ENCODE data around the gene C4orf46. TPM values are rescaled to one million over a fixed set of nuclear protein-coding genes. Genes with fewer than 3 reads are reported as not detected.

Gene C4orf46
- total RNA-seq, 2 experiments from 2014 or later = 18.1 TPM

- Mint-ChIP-seq H3K27me3 (no peaks in the 10 kb centered on the region), H3K27ac (no peak overlapping the region), H3K4me1 (peaks cover 7% of the 10 kb centered on the region), H3K36me3 (ENCODE audit: low read depth) (no peaks in the 10 kb centered on the region), H3K4me3 (no peak overlapping the region), H3K9me3 (ENCODE audit: low read depth) (no peaks in the 10 kb centered on the region)
- ChIA-PET POLR2A (no interaction called here), CTCF (interaction anchor here (1.0 kb wide), 1 partner anchor 173 kb away, joined by 4 read pairs; no protein-coding TSS in a partner anchor)
- ATAC-seq (no peak), DNase-seq (no peak)
- intact Hi-C loops (cut with DNase I, micrococcal nuclease) = no loop called here
Measured at GRCh38 chr4:158652920-158653319, 18.8 kb downstream of the C4orf46 start.

GRCh38 chr4:158649111-158649680 is 22.5 kb downstream of the C4orf46 start:
- ATAC-seq = no peak
- H3K9me3 Mint-ChIP-seq (ENCODE audit: low read depth) = no peaks in the 10 kb centered on the region
- no peak for DNase-seq
- peaks cover 7% of the 10 kb centered on the region for H3K4me1 Mint-ChIP-seq
- H3K27me3 Mint-ChIP-seq = peaks cover 8% of the 10 kb centered on the region
- no peak overlapping the region for H3K27ac Mint-ChIP-seq
- ChIA-PET POLR2A (no interaction called here), CTCF (no interaction called here)
- H3K36me3 Mint-ChIP-seq (ENCODE audit: low read depth) = no peaks in the 10 kb centered on the region
- H3K4me3 Mint-ChIP-seq = no peak overlapping the region
- intact Hi-C loops (cut with DNase I, micrococcal nuclease) = no loop called here

GRCh38 chr4:158644760-158645159 is 26.9 kb downstream of the C4orf46 start:
- intact Hi-C loops (cut with DNase I, micrococcal nuclease) = no loop called here
- H3K27me3 Mint-ChIP-seq = peaks cover 19% of the 10 kb centered on the region
- ChIA-PET POLR2A (no interaction called here), CTCF (no interaction called here)
- ATAC-seq (no peak), DNase-seq (no peak)
- H3K4me1 Mint-ChIP-seq = no peaks in the 10 kb centered on the region
- H3K36me3 Mint-ChIP-seq (ENCODE audit: low read depth) = no peaks in the 10 kb centered on the region
- H3K9me3 Mint-ChIP-seq (ENCODE audit: low read depth) = no peaks in the 10 kb centered on the region
- no peak overlapping the region for H3K27ac Mint-ChIP-seq
- H3K4me3 Mint-ChIP-seq = no peak overlapping the region

- intact Hi-C loops (cut with DNase I, micrococcal nuclease) = no loop called here
- H3K27ac Mint-ChIP-seq = no peak overlapping the region
- H3K9me3 Mint-ChIP-seq (ENCODE audit: low read depth) = no peaks in the 10 kb centered on the region
- POLR2A ChIA-PET = no interaction called here
- H3K27me3 Mint-ChIP-seq = peaks cover 19% of the 10 kb centered on the region
- no peak for DNase-seq
- ATAC-seq = no peak
- CTCF ChIA-PET = no interaction called here
- H3K4me1 Mint-ChIP-seq = no peaks in the 10 kb centered on the region
- no peaks in the 10 kb centered on the region for H3K36me3 Mint-ChIP-seq (ENCODE audit: low read depth)
- H3K4me3 Mint-ChIP-seq = no peak overlapping the region
Measured at GRCh38 chr4:158644356-158644755, 27.3 kb downstream of the C4orf46 start.

- H3K36me3 Mint-ChIP-seq (ENCODE audit: low read depth) = no peaks in the 10 kb centered on the region
- no peak overlapping the region for H3K27ac Mint-ChIP-seq
- no peaks in the 10 kb centered on the region for H3K4me1 Mint-ChIP-seq
- H3K27me3 Mint-ChIP-seq = peaks cover 11% of the 10 kb centered on the region
- DNase-seq (no peak), ATAC-seq (no peak)
- CTCF ChIA-PET = no interaction called here
- POLR2A ChIA-PET = no interaction called here
- H3K9me3 Mint-ChIP-seq (ENCODE audit: low read depth) = no peaks in the 10 kb centered on the region
- H3K4me3 Mint-ChIP-seq = no peak overlapping the region
- intact Hi-C loops (cut with DNase I, micrococcal nuclease) = no loop called here
Measured at GRCh38 chr4:158636619-158637018, 35.1 kb downstream of the C4orf46 start.

GRCh38 chr4:158630893-158631292 is 40.8 kb downstream of the C4orf46 start:
- intact Hi-C loops (cut with DNase I, micrococcal nuclease) = no loop called here
- ChIA-PET CTCF (no interaction called here), POLR2A (no interaction called here)
- ATAC-seq (no peak), DNase-seq (no peak)
- no peaks in the 10 kb centered on the region for H3K36me3 Mint-ChIP-seq (ENCODE audit: low read depth)
- peaks cover 8% of the 10 kb centered on the region for H3K27me3 Mint-ChIP-seq
- no peaks in the 10 kb centered on the region for H3K4me1 Mint-ChIP-seq
- H3K27ac Mint-ChIP-seq = no peak overlapping the region
- H3K9me3 Mint-ChIP-seq (ENCODE audit: low read depth) = no peaks in the 10 kb centered on the region
- no peak overlapping the region for H3K4me3 Mint-ChIP-seq

- no peak overlapping the region for H3K27ac Mint-ChIP-seq
- DNase-seq (no peak), ATAC-seq (no peak)
- H3K4me3 Mint-ChIP-seq = no peak overlapping the region
- ChIA-PET POLR2A (no interaction called here), CTCF (interaction anchor here (1.3 to 1.6 kb wide), 3 partner anchors 13 to 365 kb away, joined by 3 to 5 read pairs (median 3); no protein-coding TSS in a partner anchor)
- H3K9me3 Mint-ChIP-seq (ENCODE audit: low read depth) = no peaks in the 10 kb centered on the region
- intact Hi-C loops (cut with DNase I, micrococcal nuclease) = loop anchor here (1.0 to 5.0 kb wide), 6 partner anchors 128 to 633 kb away; no protein-coding TSS in a partner anchor
- no peaks in the 10 kb centered on the region for H3K36me3 Mint-ChIP-seq (ENCODE audit: low read depth)
- peaks cover 10% of the 10 kb centered on the region for H3K27me3 Mint-ChIP-seq
- H3K4me1 Mint-ChIP-seq = no peaks in the 10 kb centered on the region
Measured at GRCh38 chr4:158625544-158625943, 46.1 kb downstream of the C4orf46 start.

GRCh38 chr4:158624889-158625478 is 46.7 kb downstream of the C4orf46 start:
- ChIA-PET CTCF (interaction anchor here (0.8 kb wide), 1 partner anchor 379 kb away, joined by 4 read pairs; no protein-coding TSS in a partner anchor), POLR2A (no interaction called here)
- Mint-ChIP-seq H3K4me1 (no peaks in the 10 kb centered on the region), H3K27me3 (peaks cover 12% of the 10 kb centered on the region), H3K36me3 (ENCODE audit: low read depth) (no peaks in the 10 kb centered on the region), H3K27ac (no peak overlapping the region), H3K4me3 (no peak overlapping the region), H3K9me3 (ENCODE audit: low read depth) (no peaks in the 10 kb centered on the region)
- DNase-seq (no peak), ATAC-seq (no peak)
- intact Hi-C loops (cut with DNase I, micrococcal nuclease) = loop anchor here (1.0 to 5.0 kb wide), 6 partner anchors 128 to 633 kb away; no protein-coding TSS in a partner anchor

GRCh38 chr4:158622251-158622650 is 49.4 kb downstream of the C4orf46 start:
- Mint-ChIP-seq H3K4me3 (no peak overlapping the region), H3K27me3 (peaks cover 12% of the 10 kb centered on the region), H3K4me1 (no peaks in the 10 kb centered on the region), H3K36me3 (ENCODE audit: low read depth) (no peaks in the 10 kb centered on the region), H3K27ac (no peak overlapping the region), H3K9me3 (ENCODE audit: low read depth) (no peaks in the 10 kb centered on the region)
- DNase-seq (no peak), ATAC-seq (no peak)
- intact Hi-C loops (cut with DNase I, micrococcal nuclease) = no loop called here
- POLR2A ChIA-PET = no interaction called here
- CTCF ChIA-PET = no interaction called here

GRCh38 chr4:158621729-158622128 is 50.0 kb downstream of the C4orf46 start:
- Mint-ChIP-seq H3K4me3 (no peak overlapping the region), H3K27ac (no peak overlapping the region), H3K36me3 (ENCODE audit: low read depth) (no peaks in the 10 kb centered on the region), H3K27me3 (peaks cover 12% of the 10 kb centered on the region), H3K9me3 (ENCODE audit: low read depth) (no peaks in the 10 kb centered on the region), H3K4me1 (no peaks in the 10 kb centered on the region)
- intact Hi-C loops (cut with DNase I, micrococcal nuclease) = no loop called here
- no peak for DNase-seq
- ChIA-PET POLR2A (no interaction called here), CTCF (interaction anchor here (0.7 kb wide), 1 partner anchor 93 kb away, joined by 3 read pairs; no protein-coding TSS in a partner anchor)
- ATAC-seq = no peak

GRCh38 chr4:158617956-158618355 is 53.7 kb downstream of the C4orf46 start:
- ChIA-PET POLR2A (no interaction called here), CTCF (interaction anchor here (0.7 kb wide), 1 partner anchor 917 kb away, joined by 3 read pairs; no protein-coding TSS in a partner anchor)
- H3K27me3 Mint-ChIP-seq = peaks cover 17% of the 10 kb centered on the region
- no peaks in the 10 kb centered on the region for H3K36me3 Mint-ChIP-seq (ENCODE audit: low read depth)
- H3K9me3 Mint-ChIP-seq (ENCODE audit: low read depth) = no peaks in the 10 kb centered on the region
- no peaks in the 10 kb centered on the region for H3K4me1 Mint-ChIP-seq
- H3K4me3 Mint-ChIP-seq = no peak overlapping the region
- no peak overlapping the region for H3K27ac Mint-ChIP-seq
- intact Hi-C loops (cut with DNase I, micrococcal nuclease) = no loop called here
- ATAC-seq (no peak), DNase-seq (no peak)

All from activated CD4-positive, alpha-beta T cell treated with anti-CD3 and anti-CD28 coated beads for 36 hours (primary cell).